Amniotic stem cell (primary cell): ENCODE results near the gene CNFN.

ENCODE experiments used
- DNase-seq: peaks from one replicate; lab custom pipeline; 2025; lab: John Stamatoyannopoulos, UW

Gene CNFN

DNA sequence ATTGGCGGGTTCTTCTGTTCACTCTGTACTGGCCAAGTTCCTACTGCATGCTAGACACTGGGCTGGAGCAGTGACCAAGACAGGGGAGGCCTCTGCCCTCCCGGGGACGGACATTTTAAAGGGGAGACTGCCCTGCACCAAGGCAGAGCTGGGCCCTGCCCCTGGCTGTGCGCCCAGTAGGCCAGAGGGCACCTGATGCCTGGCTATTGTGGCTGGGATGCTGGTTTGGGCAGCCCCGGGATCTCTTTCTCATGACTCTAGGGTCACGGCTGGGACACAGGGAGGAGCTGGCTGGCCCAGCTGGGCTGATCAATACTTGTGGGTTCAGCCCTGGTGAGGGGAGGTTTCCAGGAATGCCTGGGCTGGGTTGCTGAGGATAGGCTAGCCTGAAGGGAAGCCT is 19.4 kb upstream of the CNFN start:
- DNase-seq, result no peak

DNA sequence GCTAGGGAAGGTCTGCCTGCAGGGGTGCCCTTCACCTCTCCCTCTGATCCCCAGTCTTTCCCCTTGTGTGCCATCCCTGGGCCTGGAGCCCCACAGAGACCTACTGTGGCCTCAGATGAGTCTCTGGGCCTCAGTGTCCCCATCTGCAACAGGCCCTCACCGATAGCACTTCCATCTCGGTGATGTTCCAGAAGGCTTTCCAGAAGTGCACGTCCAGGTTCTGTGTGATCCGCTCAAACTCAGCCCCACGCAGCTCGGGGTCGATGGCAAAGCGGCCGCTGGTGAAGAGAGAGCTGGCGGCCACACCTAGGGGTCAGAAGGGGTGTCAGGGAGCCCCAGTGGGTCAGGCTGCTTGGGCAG is 17.7 kb upstream of the CNFN start:
- DNase-seq, result no peak

DNA sequence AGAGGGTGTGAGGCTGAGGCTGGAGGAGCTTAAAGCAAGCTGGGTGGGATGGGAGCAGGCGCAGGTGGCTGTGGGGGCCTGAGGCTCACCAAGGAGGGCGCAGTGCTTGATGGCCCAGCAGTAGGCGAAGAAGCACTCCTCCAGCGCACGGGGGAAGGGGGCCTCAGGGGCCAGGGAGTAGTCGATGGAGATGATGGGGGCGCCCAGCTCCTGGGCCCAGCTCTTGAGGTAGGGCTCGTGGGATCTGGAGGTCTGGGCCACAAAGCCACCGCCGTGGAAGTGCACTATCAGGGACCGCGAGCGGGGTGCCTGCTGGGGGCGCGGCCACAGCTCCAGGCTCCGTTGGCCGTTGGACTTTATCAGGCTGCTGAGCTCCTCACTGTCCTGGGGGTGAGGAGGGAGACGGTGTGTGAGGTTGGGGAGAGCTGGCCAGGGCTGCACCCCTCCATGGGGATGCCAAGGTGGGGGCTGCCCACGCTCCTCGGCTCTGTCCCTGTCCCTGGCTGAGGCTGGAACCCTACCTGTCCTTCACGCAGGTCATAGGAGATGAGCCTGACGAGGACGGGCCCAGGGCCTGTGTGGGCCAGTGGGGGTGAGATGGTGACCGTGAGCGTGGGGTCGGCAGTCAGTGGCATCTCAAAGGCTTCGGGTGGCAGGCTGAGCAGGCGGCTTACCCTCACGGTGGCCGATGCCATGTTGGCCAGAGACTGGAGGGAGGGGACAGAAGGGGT is 17.2 kb upstream of the CNFN start:
- no peak for DNase-seq

DNA sequence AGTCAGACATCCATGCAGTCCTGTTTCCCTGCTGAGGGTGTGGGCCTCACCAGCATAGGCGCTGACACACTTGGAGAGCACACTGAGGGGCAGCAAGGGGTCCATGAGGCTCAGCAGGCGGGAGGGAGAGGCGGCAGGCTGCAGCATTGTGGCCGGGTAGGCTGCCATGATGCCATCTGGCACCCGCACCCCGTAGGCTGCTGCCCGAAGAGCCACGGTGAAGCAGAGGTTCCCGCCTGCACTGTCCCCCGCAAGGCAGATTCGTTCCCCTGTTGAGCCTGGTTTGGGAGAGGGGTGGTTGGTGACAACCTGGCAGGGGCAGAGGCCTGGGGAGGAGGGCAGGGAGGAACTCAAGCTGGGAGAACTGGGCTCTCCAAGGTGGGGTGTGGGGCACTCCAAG is 16.0 kb upstream of the CNFN start:
- no peak for DNase-seq

DNA sequence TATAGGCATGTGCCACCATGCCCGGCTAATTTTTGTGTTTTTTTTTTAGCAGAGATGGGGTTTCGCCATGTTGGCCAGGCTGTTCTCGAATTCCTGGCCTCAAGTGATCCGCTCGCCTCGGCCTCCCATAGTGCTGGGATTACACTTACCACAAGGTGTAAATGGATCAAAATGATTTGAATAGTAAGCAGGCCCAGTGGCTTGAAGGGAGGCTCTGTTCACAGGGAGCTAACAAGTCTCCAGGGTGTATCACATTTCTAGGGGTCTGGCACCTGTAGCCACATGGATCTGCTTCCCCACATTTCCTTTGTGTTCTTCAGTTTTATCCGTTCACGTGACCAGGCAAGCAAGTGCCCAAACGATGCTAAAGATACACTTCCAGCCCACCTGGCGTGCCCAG is 13.5 kb upstream of the CNFN start:
- DNase-seq, result no peak

DNA sequence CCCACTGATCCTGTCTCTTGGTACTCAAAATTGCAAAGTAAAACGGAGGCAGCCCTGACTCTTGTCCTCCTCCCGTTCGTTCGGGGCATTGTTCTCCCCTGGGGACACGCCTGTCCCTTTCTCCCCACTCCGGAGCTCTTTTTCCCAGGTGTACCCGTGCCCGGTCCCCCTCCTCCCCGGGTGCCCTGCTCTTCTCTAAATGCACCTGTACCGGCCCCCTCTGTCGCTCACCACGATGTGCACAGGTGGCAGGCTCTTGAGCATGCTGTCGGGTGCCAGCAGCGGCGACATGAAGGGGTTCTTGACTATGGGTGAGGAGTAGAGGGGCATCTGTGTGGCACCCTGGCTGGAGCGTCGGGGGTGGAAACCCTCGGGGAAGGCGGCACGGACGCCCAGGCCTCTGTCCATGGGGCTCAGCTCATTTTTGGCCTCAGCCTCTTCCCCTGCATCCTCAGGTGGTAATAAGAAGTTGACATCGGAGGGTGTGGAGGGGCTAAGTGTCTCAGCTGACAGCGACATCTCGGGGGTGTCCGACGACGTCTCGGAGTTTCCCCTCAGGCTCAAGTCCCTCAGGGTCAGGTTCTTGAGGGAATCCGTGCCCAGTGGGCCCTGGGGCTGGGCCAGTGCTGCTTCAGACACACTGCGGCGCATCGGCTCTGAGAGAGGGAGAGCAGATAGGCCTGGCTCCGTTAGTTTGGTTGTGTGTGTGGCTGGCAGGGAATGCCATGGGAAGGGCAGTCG is 12.4 kb upstream of the CNFN start:
- DNase-seq, result no peak

DNA sequence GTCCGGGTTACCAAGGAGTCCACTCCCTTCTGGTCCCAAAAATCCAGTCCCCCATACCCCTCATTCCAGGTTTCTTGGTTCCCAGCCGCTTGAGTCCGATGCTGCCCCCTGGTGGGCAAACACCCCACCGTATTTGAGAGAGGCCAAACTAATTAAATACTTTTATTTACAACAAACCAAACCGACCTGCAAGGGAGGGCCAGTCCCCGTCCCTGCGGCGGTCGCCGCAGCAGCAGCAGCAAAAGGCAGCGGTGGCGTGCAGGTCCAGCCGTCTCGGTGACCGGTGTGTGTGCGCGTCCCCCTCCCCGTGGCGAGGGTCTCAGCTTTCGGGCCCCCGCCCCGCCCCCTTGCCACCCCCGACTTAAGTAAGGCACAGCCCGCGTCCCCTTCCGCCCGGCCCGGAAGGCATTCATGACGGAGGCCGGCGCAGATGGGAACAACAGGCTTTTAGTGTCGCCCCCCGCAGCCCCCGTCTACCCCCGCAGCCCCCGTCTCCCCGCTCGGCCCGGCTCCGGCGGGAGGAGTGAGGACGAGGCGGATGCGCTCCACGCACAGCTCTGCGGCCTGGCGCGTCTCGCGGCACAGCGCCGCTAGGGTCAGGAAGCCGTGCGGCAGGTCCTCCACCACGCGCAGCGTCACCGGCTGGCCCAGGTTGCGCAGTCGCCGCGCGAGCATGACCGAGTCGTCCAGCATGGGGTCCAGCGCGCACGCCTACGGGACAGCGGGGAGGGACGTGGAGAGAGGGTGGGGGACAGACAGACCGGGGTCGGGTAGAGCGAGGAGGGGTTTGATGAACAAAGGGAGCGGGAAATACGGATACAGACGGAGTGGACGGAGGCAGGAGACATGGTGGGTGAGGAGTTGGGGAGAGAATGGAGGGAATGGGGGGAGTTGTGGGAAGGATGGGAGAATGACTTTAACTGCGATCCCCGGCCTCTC is 11.5 kb upstream of the CNFN start:
- DNase-seq, result peak; percentile 52

DNA sequence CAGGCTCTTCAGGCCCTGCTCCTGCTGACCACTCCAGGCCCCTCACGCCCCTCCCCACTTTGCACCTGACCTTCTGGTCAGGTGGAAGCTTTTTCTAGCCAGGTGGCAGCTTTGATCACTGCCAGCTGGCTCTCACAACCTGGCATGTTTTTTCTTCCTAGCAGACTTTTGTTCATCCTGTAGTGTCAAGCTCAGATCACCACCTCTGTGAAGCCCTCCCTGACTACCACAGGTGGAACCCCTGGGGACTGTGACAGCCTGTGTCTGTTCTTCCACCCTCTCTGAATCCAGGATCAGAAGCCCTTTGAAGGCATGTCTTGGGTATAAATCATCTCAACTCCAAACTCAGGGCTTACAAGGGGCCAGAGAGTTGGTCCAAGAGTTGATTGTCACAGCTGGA is 10.3 kb upstream of the CNFN start:
- no peak for DNase-seq

DNA sequence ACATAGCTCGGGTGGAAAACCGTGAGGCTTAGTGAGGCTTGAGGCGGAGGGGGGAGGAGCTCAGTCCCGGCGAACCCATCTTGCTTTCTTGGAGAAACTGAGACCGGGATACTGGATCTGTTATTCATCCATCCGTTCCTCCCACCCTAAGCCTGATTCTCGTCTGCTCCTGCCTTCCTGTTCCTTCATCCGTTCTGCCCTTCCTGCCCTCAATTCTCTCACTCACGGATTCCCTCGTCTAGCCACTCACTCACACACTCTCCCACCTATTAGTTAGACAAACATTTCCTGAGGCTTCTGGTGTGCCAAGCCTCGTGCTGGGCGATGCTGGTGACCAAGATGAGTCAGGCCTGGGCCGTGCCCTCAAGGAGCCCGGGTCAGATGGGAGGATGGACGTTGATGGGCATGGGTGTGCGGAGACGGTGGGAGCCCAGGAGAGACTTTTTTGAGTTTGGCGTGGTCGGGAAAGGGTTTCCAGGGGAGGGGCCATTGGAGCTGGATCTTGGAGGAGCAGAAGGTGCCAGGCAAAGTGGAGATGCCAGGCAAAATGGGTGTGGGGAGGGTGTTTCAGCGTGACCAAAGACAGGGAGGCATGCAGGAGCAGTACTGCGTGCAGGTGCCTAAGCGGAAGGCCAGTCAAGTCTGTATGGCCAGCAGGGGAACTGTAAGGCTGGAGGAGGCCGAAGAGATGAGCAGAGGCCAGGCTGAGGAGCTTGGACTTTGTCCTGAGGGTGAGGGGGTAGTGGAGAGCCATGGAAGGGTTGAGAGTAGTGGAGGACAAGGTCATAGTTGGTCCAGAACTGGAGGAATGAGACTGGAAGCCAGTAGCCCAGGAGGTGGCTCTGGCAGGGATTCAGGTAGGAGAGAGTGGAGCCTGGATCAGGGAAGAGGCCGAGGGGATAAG is 7.4 kb upstream of the CNFN start:
- DNase-seq, result no peak

DNA sequence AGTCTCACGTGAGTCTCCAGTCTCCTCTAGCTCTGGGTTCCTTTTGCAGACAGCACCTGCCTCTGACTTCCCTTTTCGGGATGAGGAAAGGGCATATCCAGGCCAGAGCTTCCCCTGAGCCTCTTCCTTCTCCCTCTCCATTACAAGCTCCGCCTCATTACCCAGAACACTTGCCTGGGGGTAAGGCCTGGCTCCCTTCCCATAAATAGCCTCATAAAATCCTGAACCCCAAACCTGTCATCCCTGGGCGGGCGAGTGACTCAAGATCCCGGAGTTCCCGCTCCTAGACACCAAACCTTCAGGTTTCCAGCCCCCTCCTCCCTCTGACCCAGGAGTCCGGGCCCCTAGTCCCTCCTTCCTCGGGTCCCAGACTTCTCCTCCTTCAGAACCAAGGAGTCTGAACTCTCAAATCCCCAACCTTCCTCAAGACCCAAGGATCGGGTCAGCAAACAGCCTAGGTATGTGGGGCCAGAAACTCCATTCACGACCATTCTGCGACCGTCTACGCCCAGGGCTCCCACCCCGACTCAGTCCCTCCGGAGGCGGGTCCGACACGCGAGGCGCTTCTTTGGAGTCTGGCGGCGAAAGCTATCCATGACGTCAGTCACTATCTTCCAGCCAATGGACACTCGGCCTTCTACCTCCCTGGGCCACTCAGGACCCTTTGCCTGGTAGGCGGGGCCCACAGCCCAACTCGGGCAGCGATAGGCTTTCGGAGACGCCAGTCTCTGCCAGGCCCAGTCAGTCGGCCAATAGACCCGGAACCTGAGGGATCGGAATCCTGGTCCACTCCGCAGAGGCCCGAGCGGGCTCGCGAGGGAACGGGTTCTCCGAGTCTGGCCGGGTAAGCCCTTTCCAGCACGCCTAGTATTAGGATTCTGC is 6.5 kb upstream of the CNFN start:
- DNase-seq, result peak; percentile 95

DNA sequence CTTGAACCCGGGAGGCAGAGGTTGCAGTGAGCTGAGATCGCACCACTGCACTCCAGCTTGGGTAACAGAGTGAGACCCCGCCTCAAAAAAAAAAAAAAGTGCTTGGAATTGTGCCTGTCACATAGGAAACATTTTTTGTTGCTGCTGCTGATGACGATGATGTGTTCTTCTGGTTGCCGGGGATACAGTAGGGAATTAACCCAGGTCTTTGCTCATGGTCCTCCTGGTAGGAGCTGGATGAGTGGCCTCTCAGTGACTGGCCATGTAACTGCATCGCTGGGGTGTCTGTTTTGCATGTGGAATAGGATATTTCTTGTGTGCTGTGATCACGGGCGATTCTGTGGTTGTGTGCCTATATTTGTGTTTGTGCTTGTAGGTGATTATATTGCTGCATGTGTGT is 4.7 kb upstream of the CNFN start:
- no peak for DNase-seq

DNA sequence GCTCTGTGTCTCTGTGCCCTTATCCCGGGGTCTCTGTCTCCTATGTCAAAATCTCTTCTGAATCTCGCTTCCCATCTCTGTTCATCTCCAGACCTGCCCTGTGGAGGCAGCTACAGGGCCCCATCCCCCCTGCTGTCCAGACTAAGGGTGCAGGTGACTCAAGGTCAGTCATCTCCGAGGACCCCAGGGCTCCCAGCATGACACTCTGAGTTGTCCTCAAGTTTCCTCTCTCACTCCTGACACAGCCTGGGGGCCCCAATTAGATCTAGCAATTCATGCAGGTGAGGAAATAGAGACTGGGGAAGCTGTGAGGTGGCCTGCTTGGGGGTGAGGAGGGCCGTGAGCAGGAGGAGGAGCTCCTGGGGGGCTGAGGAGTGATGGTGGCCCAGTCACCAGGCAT is 2.1 kb upstream of the CNFN start:
- no peak for DNase-seq

DNA sequence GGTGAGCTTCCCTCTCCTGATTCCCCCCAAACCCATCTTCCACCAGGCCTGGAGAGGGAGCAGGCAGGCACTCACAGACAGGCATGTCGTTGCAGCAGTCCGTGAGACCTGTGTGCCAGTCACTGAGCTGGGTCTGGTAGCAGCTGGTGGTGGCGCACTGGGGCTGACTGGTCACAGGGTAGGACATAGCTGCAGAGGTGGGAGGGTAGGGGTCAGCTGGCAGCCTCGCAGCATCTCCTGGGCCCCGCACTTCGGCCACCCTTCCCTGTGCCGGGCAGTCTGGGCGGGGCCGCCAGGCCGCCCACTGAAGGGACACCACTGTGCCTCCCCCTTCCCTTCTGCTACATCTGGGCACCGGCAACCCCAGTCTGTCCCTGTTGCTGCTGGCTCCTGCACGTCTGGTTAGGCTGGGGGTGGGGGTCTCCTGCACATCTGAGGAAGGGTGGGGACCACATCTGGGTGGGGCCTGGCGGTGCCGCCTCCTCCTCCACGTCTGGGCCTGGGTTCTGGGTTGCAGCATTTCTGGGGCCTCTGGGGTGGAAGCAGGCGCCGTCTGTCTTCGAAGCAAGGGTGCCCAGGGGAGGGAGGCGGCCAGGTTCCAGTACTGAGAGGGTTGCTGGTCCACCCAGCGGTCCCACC is 1.1 kb downstream of the CNFN start:
- no peak for DNase-seq

DNA sequence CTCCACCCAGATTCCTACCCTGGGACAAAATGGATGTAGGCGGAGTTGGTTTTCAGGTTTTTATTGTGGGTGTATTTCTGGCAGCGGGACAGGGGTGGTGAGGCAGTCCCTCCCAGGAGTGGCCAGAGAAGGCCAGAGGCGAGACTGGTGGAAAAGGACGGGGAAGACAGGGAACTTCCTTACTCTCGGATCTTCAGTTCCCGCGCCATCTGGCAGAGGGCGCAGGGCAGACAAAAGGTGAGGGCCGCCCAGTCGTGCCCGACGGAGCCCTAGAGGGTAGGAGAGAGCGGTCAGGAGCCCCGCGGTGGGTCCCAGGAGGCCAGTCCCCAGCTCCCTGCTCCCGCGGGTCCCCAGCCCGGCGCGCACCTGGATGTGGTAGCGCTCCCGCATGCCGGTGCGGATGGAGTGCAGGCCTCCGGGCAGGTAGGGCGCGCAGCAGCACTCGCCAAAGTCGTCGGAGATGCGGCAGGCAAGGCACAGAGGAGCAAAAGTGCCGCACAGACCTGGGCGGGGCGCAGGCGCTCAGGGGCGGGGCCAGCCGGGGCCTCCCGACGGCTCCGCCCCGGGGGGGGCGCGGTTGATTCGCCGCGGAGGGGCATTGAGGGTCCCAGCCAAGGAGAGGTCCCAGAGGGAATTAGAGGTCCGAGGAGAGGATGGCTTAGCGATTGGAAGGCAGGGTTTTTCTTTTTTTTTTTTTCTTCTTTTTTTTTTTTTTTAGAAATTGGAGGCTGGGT is 3.0 kb downstream of the CNFN start:
- DNase-seq, result no peak

DNA sequence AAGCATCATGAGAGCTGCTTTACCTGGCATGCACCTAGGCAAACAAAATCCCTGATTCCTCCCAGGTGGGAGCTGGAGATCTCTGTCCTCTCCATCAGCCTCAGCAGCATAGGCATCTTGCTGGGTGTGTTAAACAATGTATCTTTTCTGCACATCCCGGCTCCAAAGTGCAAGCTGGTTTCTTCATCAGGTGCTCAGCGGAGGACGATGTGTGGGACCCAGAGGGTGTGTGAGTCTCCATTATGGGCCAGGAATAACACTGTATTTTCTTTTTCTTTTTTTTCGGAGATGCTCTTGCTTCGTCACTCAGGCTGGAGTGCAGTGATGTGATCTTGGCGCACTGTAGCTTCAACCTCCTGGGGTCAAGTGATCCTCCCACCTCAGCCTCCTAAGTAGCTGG is 9.9 kb downstream of the CNFN start:
- no peak for DNase-seq

DNA sequence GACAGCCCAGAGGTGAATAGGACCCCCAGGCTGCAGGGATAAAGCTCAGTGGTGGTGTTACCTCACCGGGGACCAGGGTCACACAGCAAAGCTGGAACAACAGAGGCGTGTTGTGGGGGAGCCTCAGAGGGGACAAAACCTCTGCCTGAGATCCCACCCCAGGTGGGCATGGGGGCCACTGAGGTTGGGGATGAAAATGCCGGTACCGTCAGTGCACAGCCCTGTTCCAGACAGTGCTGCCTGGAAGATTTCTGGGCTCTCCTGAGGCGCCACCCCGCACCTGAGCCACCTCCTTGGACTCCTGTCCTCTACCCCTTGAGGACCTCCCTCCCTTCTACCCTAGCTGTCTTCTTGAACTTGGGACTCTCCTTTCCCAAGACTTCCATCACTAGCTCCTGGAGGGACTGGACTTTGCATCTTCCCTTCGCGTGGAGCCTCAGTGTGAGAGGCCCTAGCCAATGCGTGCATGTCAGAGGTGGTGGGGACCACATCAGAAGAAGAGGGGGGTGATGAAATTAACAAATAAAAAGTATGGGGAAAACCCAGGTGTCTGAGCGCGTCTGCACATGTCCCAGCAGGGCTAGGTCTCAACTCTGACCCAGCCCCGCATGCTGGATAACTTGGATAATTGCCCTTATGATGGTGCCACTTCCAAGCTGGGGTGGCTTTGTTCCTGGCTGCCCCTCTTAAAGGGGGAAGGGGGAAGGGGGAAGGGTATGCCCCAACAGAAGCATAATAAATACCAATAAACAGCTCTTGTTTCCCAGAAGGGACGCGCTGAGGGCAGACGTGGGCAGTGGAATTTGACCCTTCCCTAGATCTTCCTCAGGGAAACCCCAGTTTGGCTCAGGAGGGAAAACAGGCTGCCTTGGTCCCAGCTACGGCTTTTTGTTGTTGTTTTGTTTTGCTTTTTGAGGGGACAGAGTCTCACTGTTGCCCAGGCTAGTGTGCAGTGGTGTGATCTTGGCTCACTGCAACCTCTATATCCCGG is 11.6 kb downstream of the CNFN start:
- DNase-seq, result no peak

DNA sequence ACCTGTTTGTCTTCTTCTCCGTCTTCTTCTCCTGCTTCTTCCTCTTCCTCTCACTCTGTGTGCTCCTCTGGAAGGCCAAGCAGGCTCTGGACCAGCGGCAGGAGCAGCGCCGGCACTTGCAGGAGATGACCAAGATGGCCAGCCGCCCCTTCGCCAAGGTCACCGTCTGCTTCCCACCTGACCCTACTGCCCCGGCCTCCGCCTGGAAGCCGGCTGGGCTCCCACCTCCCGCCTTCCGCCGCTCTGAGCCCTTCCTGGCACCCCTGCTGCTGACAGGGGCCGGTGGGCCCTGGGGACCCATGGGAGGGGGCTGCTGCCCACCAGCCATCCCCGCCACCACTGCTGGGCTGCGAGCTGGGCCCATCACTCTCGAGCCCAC is 13.9 kb downstream of the CNFN start:
- no peak for DNase-seq

DNA sequence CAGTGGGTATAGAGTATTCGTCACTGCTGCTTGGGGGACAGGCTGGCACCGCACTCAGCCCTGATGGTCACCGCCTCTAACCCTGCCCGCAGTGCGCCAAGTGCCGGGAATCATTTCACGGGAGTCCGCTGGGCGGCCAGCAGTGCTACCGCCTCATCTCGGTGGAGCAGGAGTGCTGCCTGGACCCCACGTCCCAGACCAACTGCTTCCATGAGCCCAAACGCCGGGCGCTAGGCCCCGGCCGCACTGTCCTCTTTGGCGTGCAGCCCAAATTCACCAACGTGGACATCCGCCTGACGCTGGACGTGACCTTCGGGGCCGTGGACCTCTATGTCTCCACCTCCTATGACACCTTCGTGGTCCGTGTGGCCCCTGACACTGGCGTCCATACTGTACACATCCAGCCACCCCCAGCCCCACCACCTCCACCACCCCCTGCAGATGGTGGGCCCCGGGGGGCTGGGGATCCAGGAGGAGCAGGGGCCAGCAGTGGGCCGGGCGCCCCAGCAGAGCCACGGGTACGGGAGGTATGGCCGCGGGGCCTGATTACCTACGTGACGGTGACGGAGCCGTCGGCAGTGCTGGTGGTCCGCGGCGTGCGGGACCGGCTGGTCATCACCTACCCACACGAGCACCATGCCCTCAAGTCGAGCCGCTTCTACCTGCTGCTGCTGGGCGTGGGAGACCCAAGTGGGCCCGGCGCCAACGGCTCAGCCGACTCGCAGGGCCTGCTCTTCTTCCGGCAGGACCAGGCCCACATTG is 14.5 kb downstream of the CNFN start:
- no peak for DNase-seq
